GM12878 (cell line): ENCODE measurements around the gene KIF15. TPM values are rescaled to one million over a fixed set of nuclear protein-coding genes. Genes with fewer than 3 reads are reported as not detected.

Source experiments
- CREB1 ChIP-seq: IDR thresholded peaks from 2 replicates; pipeline ENCODE4 v1.6.1; 2012; ENCODE audit warnings: low read depth, mild to moderate bottlenecking, inconsistent platforms
- ESRRA ChIP-seq: IDR thresholded peaks from 2 replicates; pipeline ENCODE4 v1.6.1; 2012; ENCODE audit warnings: mild to moderate bottlenecking, low read length, improper control_type of control experiment
- EZH2 ChIP-seq: IDR thresholded peaks from 2 replicates; pipeline ENCODE4 v1.6.1; 2012; ENCODE audit warnings: low read depth, mild to moderate bottlenecking, control low read depth, inconsistent platforms, low read length, borderline replicate concordance; ENCODE audit not compliant: control insufficient read depth
- HCFC1 ChIP-seq: fragments of 150-350 bp; IDR thresholded peaks from 2 replicates; pipeline ENCODE4 v1.6.1; 2014; ENCODE audit warnings: low read length
- IRF5 ChIP-seq: fragments of 450-650 bp; IDR thresholded peaks from 2 replicates; pipeline ENCODE4 v1.6.1; 2017; ENCODE audit warnings: borderline replicate concordance
- LARP7 ChIP-seq: fragments of 450-650 bp; IDR thresholded peaks from 2 replicates; pipeline ENCODE4 v1.6.1; 2017; ENCODE audit warnings: mild to moderate bottlenecking
- MTA2 ChIP-seq: fragments of 450-650 bp; IDR thresholded peaks from 2 replicates; pipeline ENCODE4 v1.6.1; 2016; ENCODE audit warnings: low read depth, mild to moderate bottlenecking, moderate library complexity
- MYC ChIP-seq: IDR thresholded peaks from 2 replicates; pipeline ENCODE4 v1.6.1; 2011; ENCODE audit warnings: mild to moderate bottlenecking, low read length, moderate library complexity, inconsistent platforms; ENCODE audit not compliant: insufficient read depth, insufficient replicate concordance, insufficient read length, severe bottlenecking
- NFXL1 ChIP-seq: fragments of 450-650 bp; IDR thresholded peaks from 2 replicates; pipeline ENCODE4 v1.6.1; 2017; ENCODE audit warnings: antibody characterized with exemption, mild to moderate bottlenecking, borderline replicate concordance
- PAX8 ChIP-seq: fragments of 450-650 bp; IDR thresholded peaks from 2 replicates; pipeline ENCODE4 v1.6.1; 2017; ENCODE audit warnings: mild to moderate bottlenecking, moderate library complexity
- PRDM15 ChIP-seq: fragments of 450-650 bp; formaldehyde crosslinking; IDR thresholded peaks from 2 replicates; pipeline ENCODE4 v1.4.0; 2020; ENCODE audit warnings: mild to moderate bottlenecking, moderate library complexity
- SP1 ChIP-seq: IDR thresholded peaks from one replicate; pipeline ENCODE4 v1.6.1; 2011; ENCODE audit warnings: low read depth, low read length
- STAT3 ChIP-seq: IDR thresholded peaks from 2 replicates; pipeline ENCODE4 v1.6.1; 2011; ENCODE audit warnings: low read depth, low read length, improper control_type of control experiment
- YY1 ChIP-seq: IDR thresholded peaks from 2 replicates; pipeline ENCODE4 v1.6.1; 2011; ENCODE audit warnings: low read depth, mild to moderate bottlenecking, low read length
- ZBED1 ChIP-seq: IDR thresholded peaks from 2 replicates; pipeline ENCODE4 v1.6.1; 2016; ENCODE audit warnings: borderline replicate concordance
- ZBTB40 ChIP-seq: fragments of 450-650 bp; IDR thresholded peaks from 2 replicates; pipeline ENCODE4 v1.6.1; 2016; ENCODE audit warnings: mild to moderate bottlenecking, moderate library complexity, borderline replicate concordance
- polyA plus RNA-seq, 11 experiments: library from polyadenylated mRNA; depleted of rRNA in 4 of 11; unstranded in 6 of 11; stranded (reverse) in 5 of 11; fragments of >200 nt; fragmentation: Nextera tagmentation in 4 of 11; fragmentation: Illumina TruSeq in 1 of 11; extraction: Ambion mirVana in 4 of 11; extraction: Trizol in 1 of 11; gene quantifications; 1 replicate in 1 of 11; 2 replicates in 10 of 11; pipeline versions ENCODE4 v1.2.1 to v1.2.3, GENCODE V29; 2011 to 2016; ENCODE audit warnings: inconsistent platforms in 2 of 11, missing spikeins in 2 of 11, low read depth in 1 of 11
- total RNA-seq, 4 experiments: library from RNA; depleted of rRNA in 3 of 4; stranded (reverse); fragments of >200 nt in 3 of 4; fragmentation: Illumina TruSeq in 1 of 4; extraction: Trizol in 1 of 4; gene quantifications; 2 replicates each; pipeline versions ENCODE4 v1.2.1 to v1.2.3, GENCODE V29; 2013 to 2021
- TF ChIP-seq, protein P1 (sequence below): IDR thresholded peaks from 2 replicates; pipeline ENCODE4 v1.6.1; 2012; ENCODE audit warnings: low read depth, low read length, improper control_type of control experiment
- TF ChIP-seq, protein P2 (sequence below), 3 experiments: IDR thresholded peaks in 2 of 3; conservative IDR thresholded peaks in 1 of 3; 2 replicates each; pipeline ENCODE4 v1.5.1; 2011; ENCODE audit warnings: low read depth in 3 of 3, low read length in 3 of 3, mild to moderate bottlenecking in 3 of 3, control low read depth in 2 of 3, moderate library complexity in 2 of 3, inconsistent platforms in 1 of 3, mixed read lengths in 1 of 3; ENCODE audit not compliant: control insufficient read depth in 2 of 3, insufficient read depth in 1 of 3; ENCODE audit errors: extremely low read depth in 1 of 3

KIF15 gene
- total and polyA plus RNA-seq, 10 of the 15 experiments (the other 5 are each of a cell fraction or from before 2014, with no cell fraction given): 12.3 to 51.8 (median 26.0) TPM

DNA sequence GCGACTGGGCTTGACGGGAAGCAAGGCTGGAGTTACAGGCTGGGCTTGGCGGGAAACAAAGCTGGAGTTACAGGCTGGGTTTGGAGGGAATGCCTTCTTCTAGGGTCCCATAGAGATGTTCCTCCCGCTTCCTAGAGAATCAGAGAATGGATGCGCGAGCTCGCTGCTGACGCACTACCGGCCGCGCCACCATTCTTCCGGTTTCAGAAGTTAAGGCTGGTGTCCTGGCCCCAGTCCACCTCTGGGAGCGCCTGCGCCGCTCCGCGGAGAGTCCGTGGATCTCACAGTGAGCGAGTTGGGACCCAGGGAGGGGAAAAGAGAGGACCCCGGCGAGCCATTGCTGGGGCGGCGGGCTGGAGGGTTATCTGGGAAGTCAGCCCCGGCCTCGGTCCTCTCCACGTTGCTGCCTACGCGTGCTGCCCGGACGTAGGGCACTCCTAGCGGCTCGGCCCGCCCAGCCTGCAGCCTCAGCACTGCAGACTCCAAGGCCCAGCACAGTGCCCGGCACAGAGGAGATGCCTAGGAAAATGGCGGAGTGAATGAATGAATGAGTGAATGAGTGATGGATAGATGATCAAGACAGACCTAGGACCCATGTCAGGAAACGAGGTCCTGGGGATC lies 49.0 kb upstream of the KIF15 start, which contains the start of gene ZNF502 (continued):
- TF ChIP-seq NFXL1: no peak
- TF ChIP-seq LARP7: no peak
- TF ChIP-seq IRF5: no peak
- peak; percentile 49 for TF ChIP-seq HCFC1
- no peak for TF ChIP-seq STAT3
- no peak for TF ChIP-seq MYC
- TF ChIP-seq ZBTB40: peak; percentile 80
- TF ChIP-seq ESRRA: no peak
- peak; percentile 95 for TF ChIP-seq CREB1
- TF ChIP-seq EZH2: no peak
- TF ChIP-seq ZBED1: no peak
- peak; percentile 45; the same call in 1 of the 2 replicates for TF ChIP-seq YY1
- TF ChIP-seq, protein P1, sequence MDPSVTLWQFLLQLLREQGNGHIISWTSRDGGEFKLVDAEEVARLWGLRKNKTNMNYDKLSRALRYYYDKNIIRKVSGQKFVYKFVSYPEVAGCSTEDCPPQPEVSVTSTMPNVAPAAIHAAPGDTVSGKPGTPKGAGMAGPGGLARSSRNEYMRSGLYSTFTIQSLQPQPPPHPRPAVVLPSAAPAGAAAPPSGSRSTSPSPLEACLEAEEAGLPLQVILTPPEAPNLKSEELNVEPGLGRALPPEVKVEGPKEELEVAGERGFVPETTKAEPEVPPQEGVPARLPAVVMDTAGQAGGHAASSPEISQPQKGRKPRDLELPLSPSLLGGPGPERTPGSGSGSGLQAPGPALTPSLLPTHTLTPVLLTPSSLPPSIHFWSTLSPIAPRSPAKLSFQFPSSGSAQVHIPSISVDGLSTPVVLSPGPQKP: no peak
- TF ChIP-seq, protein P2, sequence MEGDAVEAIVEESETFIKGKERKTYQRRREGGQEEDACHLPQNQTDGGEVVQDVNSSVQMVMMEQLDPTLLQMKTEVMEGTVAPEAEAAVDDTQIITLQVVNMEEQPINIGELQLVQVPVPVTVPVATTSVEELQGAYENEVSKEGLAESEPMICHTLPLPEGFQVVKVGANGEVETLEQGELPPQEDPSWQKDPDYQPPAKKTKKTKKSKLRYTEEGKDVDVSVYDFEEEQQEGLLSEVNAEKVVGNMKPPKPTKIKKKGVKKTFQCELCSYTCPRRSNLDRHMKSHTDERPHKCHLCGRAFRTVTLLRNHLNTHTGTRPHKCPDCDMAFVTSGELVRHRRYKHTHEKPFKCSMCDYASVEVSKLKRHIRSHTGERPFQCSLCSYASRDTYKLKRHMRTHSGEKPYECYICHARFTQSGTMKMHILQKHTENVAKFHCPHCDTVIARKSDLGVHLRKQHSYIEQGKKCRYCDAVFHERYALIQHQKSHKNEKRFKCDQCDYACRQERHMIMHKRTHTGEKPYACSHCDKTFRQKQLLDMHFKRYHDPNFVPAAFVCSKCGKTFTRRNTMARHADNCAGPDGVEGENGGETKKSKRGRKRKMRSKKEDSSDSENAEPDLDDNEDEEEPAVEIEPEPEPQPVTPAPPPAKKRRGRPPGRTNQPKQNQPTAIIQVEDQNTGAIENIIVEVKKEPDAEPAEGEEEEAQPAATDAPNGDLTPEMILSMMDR (IDR thresholded peaks at IDR 0.05 in 2 of 3, conservative IDR thresholded peaks at IDR 0.05 in 1 of 3; ENCODE audit: control insufficient read depth in 2 of 3, extremely low read depth in 1 of 3, insufficient read depth in 1 of 3, low read depth in 3 of 3, low read length in 3 of 3): no peak
- TF ChIP-seq PRDM15 (CRISPR knock-in tag): no peak
- no peak for TF ChIP-seq PAX8
- no peak for TF ChIP-seq SP1
- no peak for TF ChIP-seq MTA2
